K562 (cell line): ENCODE measurements around the gene UBE2V1. TPM values are rescaled to one million over a fixed set of nuclear protein-coding genes. Genes with fewer than 3 reads are reported as not detected.
A peak's percentile ranks its signal among the peaks of the same experiment; 100 is the strongest.

Source experiments
- ARID1B ChIP-seq: fragments of 450-650 bp; IDR thresholded peaks from 2 replicates; pipeline ENCODE4 v1.6.1; 2016; ENCODE audit warnings: antibody characterized with exemption, mild to moderate bottlenecking, inconsistent platforms
- BCOR ChIP-seq: fragments of 450-650 bp; IDR thresholded peaks from 2 replicates; pipeline ENCODE4 v1.6.1; 2016
- CHAMP1 ChIP-seq: fragments of 450-650 bp; IDR thresholded peaks from 2 replicates; pipeline ENCODE4 v1.6.1; 2016; ENCODE audit warnings: mild to moderate bottlenecking
- CTBP1 ChIP-seq: fragments of 450-650 bp; IDR thresholded peaks from 2 replicates; pipeline ENCODE4 v1.6.1; 2016; ENCODE audit warnings: borderline replicate concordance
- E2F1 ChIP-seq: sonication (generic); formaldehyde crosslinking; IDR thresholded peaks from 2 replicates; pipeline ENCODE4 v1.8.1; 2023; ENCODE audit warnings: mild to moderate bottlenecking, missing genetic modification reagents, moderate library complexity
- EZH2 ChIP-seq: IDR thresholded peaks from 2 replicates; pipeline ENCODE4 v1.6.1; 2012; ENCODE audit warnings: low read depth, mild to moderate bottlenecking, inconsistent platforms, low read length, borderline replicate concordance
- FOXK2 ChIP-seq, 2 experiments: fragments of 450-650 bp; IDR thresholded peaks in 1 of 2; conservative IDR thresholded peaks in 1 of 2; 2 replicates each; pipeline ENCODE4 v1.6.1; 2016; ENCODE audit warnings: low read depth in 2 of 2, mild to moderate bottlenecking in 1 of 2
- HEY1 ChIP-seq: fragments of 250-450 bp; sonication (Bioruptor Pico); IDR thresholded peaks from 2 replicates; pipeline ENCODE4 v1.5.0; 2020; ENCODE audit warnings: mild to moderate bottlenecking, moderate library complexity, borderline replicate concordance
- L3MBTL2 ChIP-seq: fragments of 450-650 bp; IDR thresholded peaks from 2 replicates; pipeline ENCODE4 v1.6.1; 2016; ENCODE audit warnings: mild to moderate bottlenecking, moderate library complexity
- MAX ChIP-seq: sonication (generic); formaldehyde crosslinking; IDR thresholded peaks from 2 replicates; pipeline ENCODE4 v1.9.0; 2022; ENCODE audit warnings: mild to moderate bottlenecking, missing genetic modification reagents
- MYC ChIP-seq, 2 experiments: fragments of 250-450 bp in 1 of 2; sonication (Bioruptor Pico) in 1 of 2; IDR thresholded peaks; 2 replicates each; pipeline versions ENCODE4 v1.5.1 to v1.6.1; 2012 to 2021; ENCODE audit warnings: low read depth in 2 of 2, borderline replicate concordance in 1 of 2, improper control_type of control experiment in 1 of 2, low read length in 1 of 2, mild to moderate bottlenecking in 1 of 2, moderate library complexity in 1 of 2
- NKRF ChIP-seq: fragments of 450-650 bp; IDR thresholded peaks from 2 replicates; pipeline ENCODE4 v1.6.1; 2016; ENCODE audit warnings: borderline replicate concordance
- PHF20 ChIP-seq: fragments of 450-650 bp; IDR thresholded peaks from 2 replicates; pipeline ENCODE4 v1.6.1; 2018; ENCODE audit not compliant: partially characterized antibody
- POLR3G ChIP-seq: IDR thresholded peaks from 2 replicates; pipeline ENCODE4 v1.6.1; 2011; ENCODE audit not compliant: insufficient read length, insufficient replicate concordance; ENCODE audit errors: extremely low read depth
- RAD21 ChIP-seq, 2 experiments: fragments of 250-450 bp in 1 of 2; fragments of 450-650 bp in 1 of 2; sonication (Bioruptor Pico) in 1 of 2; formaldehyde crosslinking in 1 of 2; IDR thresholded peaks in 1 of 2; conservative IDR thresholded peaks in 1 of 2; 2 replicates each; pipeline versions ENCODE4 v1.4.0 to v1.8.0; 2020 to 2022; ENCODE audit warnings: mild to moderate bottlenecking in 2 of 2, moderate library complexity in 1 of 2
- RAD51 ChIP-seq: fragments of 450-650 bp; IDR thresholded peaks from 2 replicates; pipeline ENCODE4 v1.7.1; 2016; ENCODE audit warnings: low read depth, mild to moderate bottlenecking, borderline replicate concordance
- SP1 ChIP-seq: sonication (generic); formaldehyde crosslinking; IDR thresholded peaks from 2 replicates; pipeline ENCODE4 v1.8.1; 2022; ENCODE audit warnings: mild to moderate bottlenecking, missing genetic modification reagents
- STAG1 ChIP-seq: sonication (generic); formaldehyde crosslinking; IDR thresholded peaks from 2 replicates; pipeline ENCODE4 v1.5.0; 2020; ENCODE audit warnings: missing genetic modification reagents, borderline replicate concordance
- polyA plus RNA-seq, 8 experiments: library from polyadenylated mRNA; depleted of rRNA in 4 of 8; stranded (reverse) in 5 of 8; unstranded in 3 of 8; fragments of >200 nt; fragmentation: Nextera tagmentation in 2 of 8; fragmentation: Illumina TruSeq in 1 of 8; extraction: Ambion mirVana in 2 of 8; extraction: Trizol in 1 of 8; gene quantifications; 2 replicates each; pipeline versions ENCODE4 v1.2.1 to v1.2.3, GENCODE V29; 2011 to 2014; ENCODE audit warnings: inconsistent platforms in 1 of 8, missing spikeins in 1 of 8
- total RNA-seq, 7 experiments: library from RNA; depleted of rRNA in 6 of 7; stranded (reverse); fragments of >200 nt in 6 of 7; fragmentation: Illumina TruSeq in 2 of 7; extraction: Trizol in 2 of 7; gene quantifications; 2 replicates each; pipeline versions ENCODE4 v1.2.1 to v1.2.3, GENCODE V29; 2011 to 2021; ENCODE audit warnings: low replicate concordance in 1 of 7

UBE2V1 gene
- total and polyA plus RNA-seq, 9 of the 15 experiments (the other 6 are each of a cell fraction or from before 2014, with no cell fraction given): 93.0 to 357 (median 119) TPM

- peak; percentile 77; the same call in 1 of the 2 replicates for TF ChIP-seq NKRF
- TF ChIP-seq CTBP1: peak; percentile 87
- TF ChIP-seq HEY1 (CRISPR knock-in tag): no peak
- peak; percentile 99 for TF ChIP-seq BCOR
- no peak for TF ChIP-seq EZH2
- TF ChIP-seq POLR3G: no peak
- peak; percentile 15; the same call in 1 of the 2 replicates for TF ChIP-seq ARID1B
- TF ChIP-seq L3MBTL2: peak; percentile 86
- peak in 1 of 2 experiments; percentile 36; a peak in 1 of 4 replicates for TF ChIP-seq FOXK2 (conservative IDR thresholded peaks at IDR 0.05 in 1 of 2, IDR thresholded peaks at IDR 0.05 in 1 of 2; ENCODE audit: low read depth in 2 of 2)
- TF ChIP-seq E2F1 (CRISPR knock-in tag): peak; percentile 81
- TF ChIP-seq PHF20: peak; percentile 69
- peak; percentile 90; the same call in 1 of the 2 replicates for TF ChIP-seq STAG1 (CRISPR knock-in tag)
- 0 out of 2 replicates have a peak, but pooled peaks have one; percentile 9 for TF ChIP-seq RAD51
- peak; percentile 88 for TF ChIP-seq MAX (CRISPR knock-in tag)
- peak; percentile 85 for TF ChIP-seq SP1 (CRISPR knock-in tag)
- peak; percentile 99 to 100 for TF ChIP-seq RAD21 (CRISPR knock-in tag; conservative IDR thresholded peaks at IDR 0.05 in 1 of 2, IDR thresholded peaks at IDR 0.05 in 1 of 2)
- TF ChIP-seq MYC (IDR thresholded peaks at IDR 0.05; ENCODE audit: low read depth, low read length): peak; percentile 90
- no peak for TF ChIP-seq MYC (CRISPR knock-in tag; IDR thresholded peaks at IDR 0.05; ENCODE audit: borderline replicate concordance, low read depth)
- peak; percentile 48; the same call in 1 of the 2 replicates for TF ChIP-seq CHAMP1
Observed at GRCh38 chr20:50071039-50071888, 41.7 kb downstream of the UBE2V1 start (continued).
